Endothelial cell of hepatic sinusoid (primary cell): ENCODE results near the gene VPS37C.

Experiments used
- in situ Hi-C: cut with HindIII; loops from 2 replicates; pipeline ENCODE4 v1.10.0; 2017; ENCODE audit warnings: low sequenced_read_pairs

VPS37C gene

GRCh38 chr11:61119571-61119970 lies 41.7 kb downstream of the VPS37C start:
- in situ Hi-C loops, result no loop called here

DNA sequence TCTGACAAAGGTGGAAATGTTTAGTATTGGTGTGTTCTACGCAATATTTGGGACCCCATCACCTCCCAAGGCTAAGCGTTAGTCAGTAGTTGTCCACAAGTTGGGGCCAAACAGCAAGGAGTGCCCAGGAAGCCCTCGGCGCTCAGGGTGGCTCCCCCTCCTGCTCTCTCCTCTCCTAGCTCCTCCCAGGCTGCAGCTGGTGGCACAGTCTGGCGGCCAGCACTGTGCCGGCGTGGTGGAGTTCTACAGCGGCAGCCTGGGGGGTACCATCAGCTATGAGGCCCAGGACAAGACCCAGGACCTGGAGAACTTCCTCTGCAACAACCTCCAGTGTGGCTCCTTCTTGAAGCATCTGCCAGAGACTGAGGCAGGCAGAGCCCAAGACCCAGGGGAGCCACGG lies 42.2 kb downstream of the VPS37C start:
- in situ Hi-C loops, result no loop called here

DNA sequence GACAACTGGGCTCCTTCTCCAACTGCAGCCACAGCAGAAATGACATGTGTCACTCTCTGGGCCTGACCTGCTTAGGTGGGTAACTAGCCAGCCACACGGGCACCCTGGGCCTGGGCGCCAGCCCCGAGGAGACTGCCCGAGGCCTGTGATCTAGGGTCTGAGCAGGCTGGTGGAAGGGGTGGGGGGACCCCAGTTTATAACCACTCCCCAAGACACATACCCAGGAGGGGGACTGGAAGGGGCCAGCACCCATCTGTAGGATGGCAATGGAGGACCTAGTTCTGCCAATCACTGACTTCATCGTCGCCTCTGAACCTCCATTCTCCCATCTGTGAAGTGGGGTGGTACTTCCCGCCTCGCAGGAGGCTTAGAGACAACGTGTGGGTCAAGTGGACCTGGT lies 42.8 kb downstream of the VPS37C start:
- in situ Hi-C loops, result no loop called here

- in situ Hi-C loops, result no loop called here
These were observed 43.2 kb downstream of the VPS37C start for GRCh38 chr11:61118004-61118403.

GRCh38 chr11:61117168-61117520 lies 44.1 kb downstream of the VPS37C start:
- in situ Hi-C loops, result no loop called here

DNA sequence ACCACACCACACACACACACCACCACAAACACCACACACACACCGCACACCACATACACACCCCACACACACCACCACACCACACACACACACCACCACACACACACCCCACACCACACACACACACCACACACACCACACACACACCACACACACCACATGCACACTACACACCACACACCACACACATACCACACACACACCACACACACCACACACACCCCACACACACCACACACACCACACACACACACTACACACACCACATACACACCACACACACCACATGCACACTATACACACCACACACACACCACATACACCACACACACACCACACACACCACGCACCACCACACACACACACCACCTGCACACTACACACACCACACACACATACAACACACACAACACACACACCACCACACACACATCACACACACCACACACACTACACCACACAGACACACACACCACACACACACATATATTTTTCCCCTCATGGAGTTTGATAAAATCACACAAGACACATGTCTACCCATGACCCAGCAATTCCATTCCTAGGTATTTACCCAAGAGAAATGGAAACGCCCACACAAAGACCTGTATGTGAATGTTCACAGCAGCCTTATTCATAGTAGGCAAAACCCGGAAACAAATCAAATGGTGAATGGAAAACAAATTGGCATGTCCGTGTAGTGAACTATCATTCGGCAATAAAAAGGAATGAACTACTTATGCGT lies 44.6 kb downstream of the VPS37C start:
- in situ Hi-C loops, result no loop called here

- in situ Hi-C loops, result no loop called here
These were observed 45.6 kb downstream of the VPS37C start for GRCh38 chr11:61115498-61116224.

- in situ Hi-C loops, result no loop called here
These were observed 46.3 kb downstream of the VPS37C start for GRCh38 chr11:61114913-61115312.

DNA sequence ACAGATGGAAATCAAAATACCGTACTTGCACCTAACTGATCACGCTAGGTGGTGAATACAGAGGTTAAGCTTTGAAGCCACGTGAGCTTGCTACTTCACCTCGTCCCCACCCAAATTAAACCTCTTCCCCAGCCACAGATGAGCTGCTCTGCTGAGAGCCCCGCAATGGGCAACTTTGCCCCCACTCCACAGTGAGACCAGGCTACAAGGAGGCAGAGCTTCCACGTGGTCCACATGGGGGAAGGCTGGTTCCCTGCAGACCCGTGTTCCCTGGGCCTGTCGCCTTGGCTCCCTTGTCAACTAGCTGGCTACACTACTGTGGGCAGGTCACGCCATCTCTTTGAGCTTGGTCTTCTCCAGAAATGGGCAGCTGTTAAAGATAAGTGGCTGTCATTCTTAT lies 48.0 kb downstream of the VPS37C start:
- in situ Hi-C loops, result no loop called here

- in situ Hi-C loops, result no loop called here
These were observed 48.7 kb downstream of the VPS37C start for GRCh38 chr11:61112575-61112974.

DNA sequence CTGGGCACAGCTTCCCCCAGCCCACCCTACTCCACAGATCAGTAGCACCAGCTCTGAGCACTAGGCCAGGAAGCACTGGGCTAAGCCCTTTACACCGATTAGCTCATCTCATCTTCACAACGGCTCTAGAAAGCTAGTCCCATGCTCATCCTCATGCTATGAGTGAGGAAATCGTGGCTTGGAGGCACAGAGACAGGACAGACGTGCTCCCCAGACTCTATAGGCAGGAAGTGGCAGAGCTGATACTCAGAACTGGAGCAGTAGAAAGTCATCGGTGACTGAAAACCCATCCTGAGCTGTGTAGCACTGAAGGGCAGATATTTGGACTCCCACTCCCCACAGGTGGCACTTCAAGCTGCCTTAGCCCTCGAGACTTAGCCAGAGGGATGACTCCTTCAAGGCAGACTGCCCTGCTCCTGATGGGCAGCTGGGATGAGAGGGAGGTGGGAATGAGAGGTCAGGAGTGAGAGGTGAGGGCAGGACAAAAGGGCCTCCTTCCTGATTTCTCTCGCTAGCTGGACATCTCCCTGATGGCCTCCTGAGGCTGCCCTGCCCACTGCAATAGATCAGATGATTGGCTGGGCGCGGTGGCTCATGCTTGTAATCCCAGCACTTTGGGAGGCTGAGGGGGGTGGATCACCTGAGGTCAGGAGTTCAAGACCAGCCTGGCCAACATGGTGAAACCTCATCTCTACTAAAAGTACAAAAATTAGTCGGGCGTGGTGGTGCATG lies 49.3 kb downstream of the VPS37C start:
- in situ Hi-C loops, result no loop called here

- in situ Hi-C loops, result no loop called here
These were observed 50.2 kb downstream of the VPS37C start for GRCh38 chr11:61111050-61111435.

DNA sequence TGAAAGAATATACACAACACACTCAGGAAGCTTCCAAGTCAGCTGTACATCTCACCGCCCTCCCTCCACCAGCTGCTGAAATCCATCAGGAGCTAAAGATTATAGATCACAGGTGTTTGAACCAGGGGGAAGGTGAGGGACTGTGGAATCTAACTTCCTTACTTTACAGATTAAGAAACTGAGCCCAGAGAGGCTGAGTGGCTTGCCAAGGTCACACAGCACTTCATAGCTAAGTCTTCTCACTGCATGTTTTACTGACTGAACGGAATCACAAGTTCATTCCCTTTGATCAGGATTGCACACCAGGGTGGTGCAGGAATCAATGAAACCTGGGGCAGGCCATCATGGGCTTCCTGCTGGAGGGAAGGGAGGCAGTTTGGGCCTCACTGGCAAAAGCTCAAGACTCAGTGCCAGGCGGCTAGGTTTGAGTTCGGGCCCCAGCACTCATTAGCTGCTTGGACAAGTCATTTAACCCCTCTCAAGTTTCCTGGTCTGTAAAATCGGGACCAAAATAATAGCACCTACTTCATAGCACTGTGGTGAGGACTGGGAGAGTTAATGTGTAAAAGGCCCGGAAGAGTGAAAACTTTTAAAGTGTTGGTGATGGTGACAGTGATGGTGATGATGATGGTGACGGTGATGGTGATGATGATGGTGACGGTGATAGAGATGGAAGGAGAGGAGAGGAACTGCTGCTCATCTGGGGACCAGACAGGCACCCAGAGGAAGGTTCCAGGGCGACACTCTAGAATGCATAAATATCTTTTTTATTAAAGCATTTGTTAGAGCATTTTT lies 50.8 kb downstream of the VPS37C start:
- in situ Hi-C loops, result no loop called here

DNA sequence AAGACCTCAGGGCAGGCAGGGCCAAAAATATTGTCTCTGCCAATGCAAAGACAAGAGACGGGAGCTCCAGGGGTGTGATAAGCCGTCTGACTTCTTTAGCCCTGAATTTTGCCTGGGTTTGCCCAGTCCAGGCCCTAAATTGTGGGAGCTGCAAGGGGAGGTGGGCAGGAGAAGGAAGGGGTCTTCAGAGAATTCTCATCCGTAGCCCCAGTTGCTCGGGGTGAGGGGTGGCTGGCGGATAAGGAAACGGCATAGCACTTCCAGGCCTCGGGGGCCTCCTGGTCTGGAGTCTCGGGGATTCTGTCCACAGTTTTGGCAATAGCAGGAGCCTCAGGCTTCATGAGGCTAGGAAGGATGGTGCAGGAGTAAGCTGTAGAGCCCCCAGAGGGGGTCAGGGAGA lies 51.6 kb downstream of the VPS37C start:
- in situ Hi-C loops, result no loop called here

DNA sequence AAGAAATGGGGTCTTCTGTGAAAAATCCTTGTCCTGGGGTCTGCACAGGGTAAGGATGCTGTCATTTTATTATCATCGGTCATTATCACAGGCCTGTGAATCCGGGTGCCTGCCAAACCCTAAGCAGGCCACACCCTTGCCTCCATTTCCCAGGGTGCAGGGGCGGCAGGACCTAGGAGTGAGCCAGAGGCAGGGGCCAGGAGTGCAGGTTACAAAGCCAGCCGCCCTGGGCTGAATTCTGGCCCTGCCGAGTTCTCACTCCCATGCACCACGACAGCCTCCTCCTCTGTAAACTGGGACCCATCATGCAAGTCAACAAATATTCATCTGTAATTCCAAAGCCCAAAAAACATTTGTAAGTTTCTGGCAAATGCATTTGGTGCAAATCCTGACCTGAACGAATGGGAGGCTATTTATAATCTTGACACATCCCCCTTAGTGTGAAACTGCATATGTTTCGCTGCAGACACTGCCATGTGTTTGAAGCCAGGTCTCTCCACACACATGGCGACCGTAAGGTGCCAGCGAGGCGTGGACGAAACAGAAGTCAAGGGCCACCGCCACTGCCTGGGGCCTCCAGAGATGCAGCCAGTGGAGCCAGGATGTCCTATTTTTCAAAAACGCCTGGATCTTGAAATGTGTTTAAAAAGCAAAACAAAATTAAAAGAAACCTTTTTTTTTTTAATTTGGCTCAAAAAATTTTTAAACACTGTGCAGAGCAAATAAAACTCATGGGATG lies 52.2 kb downstream of the VPS37C start:
- in situ Hi-C loops, result no loop called here

GRCh38 chr11:61107888-61108287 lies 53.3 kb downstream of the VPS37C start:
- in situ Hi-C loops, result no loop called here

- in situ Hi-C loops, result no loop called here
These were observed 54.2 kb downstream of the VPS37C start for GRCh38 chr11:61106894-61107470.

DNA sequence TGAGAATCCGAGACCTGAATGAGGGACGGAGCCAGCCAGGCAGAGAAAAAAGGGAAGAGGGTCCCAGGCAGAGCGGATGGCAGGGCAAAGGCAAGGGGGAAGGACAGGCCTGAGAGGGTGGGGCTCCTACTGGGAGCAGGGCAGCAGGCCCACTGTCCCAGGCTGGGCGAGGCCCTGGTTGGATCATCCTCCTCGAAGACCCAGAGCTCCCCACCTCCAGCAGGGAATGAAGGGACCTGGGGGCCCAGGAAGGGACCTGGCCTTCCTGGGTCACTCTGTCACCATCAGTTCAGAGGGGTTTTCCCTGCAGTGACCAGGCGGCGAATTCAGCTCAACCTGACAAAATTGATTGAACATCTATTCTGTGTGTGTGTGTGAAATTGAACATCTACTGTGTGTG lies 54.9 kb downstream of the VPS37C start:
- in situ Hi-C loops, result no loop called here

- in situ Hi-C loops, result no loop called here
These were observed 56.3 kb downstream of the VPS37C start for GRCh38 chr11:61104963-61105362.

DNA sequence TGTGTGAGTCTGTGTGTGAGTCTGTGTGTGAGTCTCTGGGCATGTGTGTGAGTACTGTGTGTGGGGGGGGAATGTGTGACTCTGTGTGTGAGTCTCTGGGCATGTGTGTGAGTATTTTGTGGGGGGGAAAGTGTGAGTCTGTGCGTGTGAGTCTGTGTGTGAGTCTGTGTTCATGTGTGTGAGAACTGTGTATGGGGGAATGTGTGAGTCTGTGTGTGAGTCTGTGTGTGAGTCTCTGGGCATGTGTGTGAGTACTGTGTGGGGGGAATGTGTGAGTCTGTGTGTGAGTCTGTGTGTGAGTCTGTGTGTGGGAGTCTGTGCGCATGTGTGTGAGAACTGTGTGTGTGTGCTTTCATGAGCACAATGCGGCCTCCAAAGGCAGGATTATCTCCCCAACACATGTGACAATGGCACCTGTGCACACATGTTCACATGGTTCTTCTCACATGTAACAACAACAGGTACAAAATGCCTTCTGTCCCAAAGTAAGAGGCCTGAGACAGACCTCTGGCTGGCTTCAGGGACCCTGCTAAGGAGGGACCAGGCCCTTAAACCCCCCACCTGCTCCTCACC lies 57.3 kb downstream of the VPS37C start:
- in situ Hi-C loops, result no loop called here
